ENCODE data around the gene TSPAN14. TPM values are rescaled to one million over a fixed set of nuclear protein-coding genes. Genes with fewer than 3 reads are reported as not detected.
A peak's percentile ranks its signal among the peaks of the same experiment; 100 is the strongest.

The TSPAN14 gene
- total RNA-seq, 2 experiments from 2014 or later = 167 to 168 TPM

GRCh38 chr10:80515511-80515910 is 61.4 kb downstream of the TSPAN14 start:
- TF ChIP-seq, protein P1, sequence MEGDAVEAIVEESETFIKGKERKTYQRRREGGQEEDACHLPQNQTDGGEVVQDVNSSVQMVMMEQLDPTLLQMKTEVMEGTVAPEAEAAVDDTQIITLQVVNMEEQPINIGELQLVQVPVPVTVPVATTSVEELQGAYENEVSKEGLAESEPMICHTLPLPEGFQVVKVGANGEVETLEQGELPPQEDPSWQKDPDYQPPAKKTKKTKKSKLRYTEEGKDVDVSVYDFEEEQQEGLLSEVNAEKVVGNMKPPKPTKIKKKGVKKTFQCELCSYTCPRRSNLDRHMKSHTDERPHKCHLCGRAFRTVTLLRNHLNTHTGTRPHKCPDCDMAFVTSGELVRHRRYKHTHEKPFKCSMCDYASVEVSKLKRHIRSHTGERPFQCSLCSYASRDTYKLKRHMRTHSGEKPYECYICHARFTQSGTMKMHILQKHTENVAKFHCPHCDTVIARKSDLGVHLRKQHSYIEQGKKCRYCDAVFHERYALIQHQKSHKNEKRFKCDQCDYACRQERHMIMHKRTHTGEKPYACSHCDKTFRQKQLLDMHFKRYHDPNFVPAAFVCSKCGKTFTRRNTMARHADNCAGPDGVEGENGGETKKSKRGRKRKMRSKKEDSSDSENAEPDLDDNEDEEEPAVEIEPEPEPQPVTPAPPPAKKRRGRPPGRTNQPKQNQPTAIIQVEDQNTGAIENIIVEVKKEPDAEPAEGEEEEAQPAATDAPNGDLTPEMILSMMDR (IDR thresholded peaks at IDR 0.05) = no peak
- H3K4me3 Mint-ChIP-seq = no peak overlapping the region
- Histone ChIP-seq H3K36me3 (ENCODE audit: insufficient read depth, low read length) (peaks cover 98% of the 10 kb centered on the region), H3K27me3 (ENCODE audit: control insufficient read depth in 1 of 2, insufficient read depth in 2 of 2, low read length in 2 of 2) (no peaks in the 10 kb centered on the region), H3K27ac (ENCODE audit: low read depth in 1 of 2, low read length in 2 of 2) (peak overlapping the region in 1 of 2 donors; percentile 3), H3K4me3 (ENCODE audit: low read length) (no peak overlapping the region), H3K9me3 (ENCODE audit: control insufficient read depth in 1 of 2, insufficient read depth in 1 of 2, low read length in 2 of 2) (no peaks in the 10 kb centered on the region), H3K4me1 (ENCODE audit: insufficient read depth, low read length) (peaks cover 25% of the 10 kb centered on the region)
- ChIA-PET CTCF (interaction anchor here (1.1 kb wide), 1 partner anchor 10 kb away, joined by 4 read pairs; no protein-coding TSS in a partner anchor), POLR2A (interaction anchor here (0.8 to 1.6 kb wide), 4 partner anchors 10 to 71 kb away, joined by 3 to 5 read pairs (median 3); no protein-coding TSS in a partner anchor)
- H3K4me1 Mint-ChIP-seq (ENCODE audit: low read depth) = peaks cover 17% of the 10 kb centered on the region
- intact Hi-C loops (cut with DNase I, micrococcal nuclease) = no loop called here
- DNase-seq = no peak
- H3K36me3 Mint-ChIP-seq (ENCODE audit: low read depth) = peaks cover 100% of the 10 kb centered on the region
- no peaks in the 10 kb centered on the region for H3K9me3 Mint-ChIP-seq
- H3K27ac Mint-ChIP-seq = peak overlapping the region; percentile 62
- ATAC-seq (ENCODE audit: poor library complexity) = no peak
- no peaks in the 10 kb centered on the region for H3K27me3 Mint-ChIP-seq

- peaks cover 99% of the 10 kb centered on the region for H3K36me3 ChIP-seq (ENCODE audit: insufficient read depth, low read length)
- no peak overlapping the region for H3K4me3 ChIP-seq (ENCODE audit: low read length)
- no peak for ATAC-seq (ENCODE audit: poor library complexity)
- H3K27ac ChIP-seq (ENCODE audit: low read depth in 1 of 2, low read length in 2 of 2) = peak overlapping the region in 1 of 2 donors; percentile 3
- Mint-ChIP-seq H3K36me3 (ENCODE audit: low read depth) (peaks cover 100% of the 10 kb centered on the region), H3K9me3 (no peaks in the 10 kb centered on the region), H3K27me3 (no peaks in the 10 kb centered on the region), H3K4me3 (no peak overlapping the region), H3K27ac (peak overlapping the region; percentile 24), H3K4me1 (ENCODE audit: low read depth) (peaks cover 15% of the 10 kb centered on the region)
- no peak for DNase-seq
- no peaks in the 10 kb centered on the region for H3K27me3 ChIP-seq (ENCODE audit: control insufficient read depth in 1 of 2, insufficient read depth in 2 of 2, low read length in 2 of 2)
- H3K9me3 ChIP-seq (ENCODE audit: control insufficient read depth in 1 of 2, insufficient read depth in 1 of 2, low read length in 2 of 2) = no peaks in the 10 kb centered on the region
- TF ChIP-seq, protein P1 (IDR thresholded peaks at IDR 0.05) = no peak
- CTCF ChIA-PET = interaction anchor here (1.1 kb wide), 1 partner anchor 10 kb away, joined by 4 read pairs; no protein-coding TSS in a partner anchor
- intact Hi-C loops (cut with DNase I, micrococcal nuclease) = no loop called here
- POLR2A ChIA-PET = interaction anchor here (0.8 kb wide), 1 partner anchor 9 kb away, joined by 3 read pairs; no protein-coding TSS in a partner anchor
- peaks cover 24% of the 10 kb centered on the region for H3K4me1 ChIP-seq (ENCODE audit: insufficient read depth, low read length)
These were observed 61.8 kb downstream of the TSPAN14 start for GRCh38 chr10:80515941-80516340.

DNA sequence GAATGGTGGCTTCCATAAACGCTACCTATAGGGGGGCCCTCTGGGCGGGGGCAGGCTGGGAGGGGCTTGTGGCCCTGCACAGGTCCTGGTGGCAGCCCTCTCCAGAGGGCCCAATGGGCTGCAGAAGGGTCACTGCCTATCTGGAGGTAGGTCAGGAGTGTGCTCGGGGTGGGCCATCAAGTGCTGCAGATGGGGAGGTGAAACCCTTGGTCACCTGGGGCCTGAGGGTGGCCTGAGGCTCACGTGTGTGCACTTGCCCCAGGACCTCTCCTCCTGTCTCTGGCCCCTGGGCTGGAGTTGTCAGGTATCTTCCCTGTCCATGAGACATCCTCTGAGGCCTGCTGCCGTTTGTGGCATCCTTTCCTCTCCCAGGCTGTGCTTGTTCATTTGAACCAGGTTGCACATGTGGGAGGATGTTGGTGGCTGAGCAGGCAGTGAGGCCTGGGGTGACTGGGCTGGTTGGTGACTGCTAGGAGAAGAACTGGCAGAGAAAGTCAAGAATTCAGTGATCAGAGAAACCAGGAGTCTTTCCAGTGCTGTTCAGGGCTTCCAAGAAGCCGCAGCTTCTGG is 62.5 kb downstream of the TSPAN14 start:
- intact Hi-C loops (cut with DNase I, micrococcal nuclease) = no loop called here

More for the DNA sequence above, 62.5 kb downstream of the TSPAN14 start:
- Mint-ChIP-seq H3K4me1 (ENCODE audit: low read depth) (peaks cover 8% of the 10 kb centered on the region), H3K4me3 (no peak overlapping the region), H3K27ac (peak overlapping the region; percentile 24), H3K36me3 (ENCODE audit: low read depth) (peaks cover 94% of the 10 kb centered on the region), H3K9me3 (no peaks in the 10 kb centered on the region), H3K27me3 (no peaks in the 10 kb centered on the region)
- Histone ChIP-seq H3K4me1 (ENCODE audit: insufficient read depth, low read length) (peaks cover 18% of the 10 kb centered on the region), H3K4me3 (ENCODE audit: low read length) (no peak overlapping the region), H3K27ac (ENCODE audit: low read depth in 1 of 2, low read length in 2 of 2) (no peak overlapping the region), H3K36me3 (ENCODE audit: insufficient read depth, low read length) (peaks cover 96% of the 10 kb centered on the region), H3K27me3 (ENCODE audit: control insufficient read depth in 1 of 2, insufficient read depth in 2 of 2, low read length in 2 of 2) (no peaks in the 10 kb centered on the region), H3K9me3 (ENCODE audit: control insufficient read depth in 1 of 2, insufficient read depth in 1 of 2, low read length in 2 of 2) (no peaks in the 10 kb centered on the region)
- POLR2A ChIA-PET = interaction anchor here (0.8 kb wide), 1 partner anchor 9 kb away, joined by 3 read pairs; no protein-coding TSS in a partner anchor
- ATAC-seq (ENCODE audit: poor library complexity) (no peak), DNase-seq (no peak)
- TF ChIP-seq, protein P1 (IDR thresholded peaks at IDR 0.05) = no peak
- CTCF ChIA-PET = interaction anchor here (1.1 kb wide), 1 partner anchor 11 kb away, joined by 4 read pairs; no protein-coding TSS in a partner anchor
